HG03565 (cell line): ENCODE data around the gene RCAN2.

Experiments used
- ATAC-seq: cut with Tn5 transposase; IDR thresholded peaks from one replicate; pipeline ENCODE4 v1.9.1; 2021; ENCODE audit warnings: mild to moderate bottlenecking, moderate library complexity; ENCODE audit not compliant: unreplicated experiment

Gene RCAN2

GRCh38 chr6:46491628-46492547 lies 639 bp upstream of the RCAN2 start:
- no peak for ATAC-seq

- no peak for ATAC-seq
Observed at GRCh38 chr6:46490425-46491200, 636 bp downstream of the RCAN2 start.

DNA sequence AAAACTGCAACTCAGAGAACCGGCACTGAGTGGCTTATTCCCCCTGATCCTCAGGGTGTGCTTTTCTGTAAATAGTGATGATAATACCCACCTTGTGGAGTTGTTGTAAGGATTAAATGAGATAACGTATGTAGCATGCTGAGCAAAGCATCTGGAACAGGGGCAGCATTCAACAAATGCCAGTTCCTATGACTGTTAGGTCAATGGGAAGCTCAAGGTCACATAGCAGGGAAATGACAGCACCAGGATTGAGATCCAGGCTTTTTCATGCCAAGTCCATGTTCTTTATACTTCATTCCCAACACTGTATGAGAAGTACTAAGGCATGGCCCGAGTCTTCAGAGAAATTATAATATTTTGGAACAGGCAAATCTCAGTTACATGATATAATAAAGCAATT lies 5.1 kb downstream of the RCAN2 start:
- ATAC-seq: no peak

- ATAC-seq: no peak
Observed at GRCh38 chr6:46484081-46484820, 7.0 kb downstream of the RCAN2 start.

GRCh38 chr6:46476301-46476700 lies 14.9 kb downstream of the RCAN2 start:
- no peak for ATAC-seq

DNA sequence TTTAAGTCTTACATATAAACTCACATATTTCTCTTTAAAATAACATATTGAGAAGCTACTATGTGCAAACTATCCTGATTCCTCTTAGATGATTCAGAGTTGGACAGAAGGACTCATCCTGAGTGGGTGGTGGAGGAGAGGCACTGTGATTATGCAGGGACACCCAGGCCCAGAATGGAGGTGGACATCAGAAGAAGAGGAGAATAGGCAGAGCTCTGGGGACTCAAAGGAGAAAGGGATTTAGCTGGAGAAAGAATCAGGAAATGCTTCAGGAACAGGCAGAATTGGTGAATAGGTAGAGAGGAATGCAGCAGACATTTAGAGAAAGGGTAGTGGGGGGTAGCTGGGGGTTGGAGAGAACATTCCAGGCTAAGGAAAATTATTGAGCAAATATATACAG lies 17.4 kb downstream of the RCAN2 start:
- ATAC-seq: no peak

DNA sequence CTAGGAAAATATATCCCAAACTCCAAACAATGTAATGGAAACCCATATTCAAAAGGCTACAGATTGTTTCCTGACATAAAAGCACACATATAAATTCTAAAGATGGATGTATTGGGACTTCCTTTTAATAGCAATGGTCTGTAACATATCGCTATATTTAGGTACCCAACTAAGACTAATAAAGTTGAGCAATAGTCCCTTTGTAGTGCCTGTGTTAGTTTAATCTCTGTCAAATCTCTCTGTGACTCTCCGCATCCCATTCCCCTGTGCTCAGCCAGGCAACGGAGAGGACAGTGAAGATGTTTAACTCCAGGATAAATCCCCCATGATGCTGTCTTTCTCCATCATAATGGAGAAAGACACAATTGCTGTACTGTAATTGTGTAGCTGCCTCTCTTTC lies 19.0 kb downstream of the RCAN2 start:
- ATAC-seq: no peak

GRCh38 chr6:46469021-46469420 lies 22.2 kb downstream of the RCAN2 start:
- no peak for ATAC-seq

GRCh38 chr6:46468403-46469010 lies 22.7 kb downstream of the RCAN2 start:
- ATAC-seq: no peak

DNA sequence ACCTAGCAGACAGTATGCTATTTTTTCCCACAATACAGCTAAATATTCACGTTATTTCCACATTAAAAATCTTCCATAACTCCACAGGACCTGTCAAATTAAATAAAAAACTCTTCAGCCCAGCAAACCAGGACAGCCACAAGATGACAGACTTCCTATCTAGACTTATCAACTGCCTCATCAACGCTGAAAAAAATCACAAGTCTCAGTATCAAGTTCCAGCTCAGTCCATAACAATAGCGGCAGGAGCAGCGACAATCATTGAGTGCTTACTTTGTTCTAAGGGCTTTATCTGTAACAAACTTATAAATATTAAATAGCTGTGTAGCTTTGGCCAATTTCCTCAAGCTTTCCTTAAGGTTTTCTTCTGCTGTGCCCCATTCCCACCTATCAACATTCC lies 24.7 kb downstream of the RCAN2 start:
- ATAC-seq: no peak

- no peak for ATAC-seq
Observed at GRCh38 chr6:46465294-46466165, 25.7 kb downstream of the RCAN2 start.

GRCh38 chr6:46456297-46456696 lies 35.0 kb downstream of the RCAN2 start:
- no peak for ATAC-seq

DNA sequence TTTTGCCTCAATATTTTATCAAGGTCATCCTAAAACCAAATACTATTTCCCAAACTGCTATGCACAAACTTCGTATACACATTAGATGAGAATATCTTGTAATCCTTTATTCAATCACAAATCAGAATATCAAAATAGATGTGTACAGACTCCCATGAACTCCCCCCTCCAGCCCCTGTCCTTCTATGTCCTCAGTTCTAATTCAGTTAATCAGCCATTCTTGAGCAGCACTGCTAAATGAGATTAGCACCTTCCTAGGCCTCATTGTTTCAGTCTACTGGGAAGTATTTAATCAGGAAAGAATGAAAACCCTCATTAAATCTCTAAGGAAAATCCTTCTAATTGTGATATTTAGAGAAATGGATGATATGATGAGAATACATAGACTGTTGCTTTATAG lies 36.6 kb downstream of the RCAN2 start:
- ATAC-seq: no peak

- no peak for ATAC-seq
Observed at GRCh38 chr6:46453741-46454316, 37.4 kb downstream of the RCAN2 start.

DNA sequence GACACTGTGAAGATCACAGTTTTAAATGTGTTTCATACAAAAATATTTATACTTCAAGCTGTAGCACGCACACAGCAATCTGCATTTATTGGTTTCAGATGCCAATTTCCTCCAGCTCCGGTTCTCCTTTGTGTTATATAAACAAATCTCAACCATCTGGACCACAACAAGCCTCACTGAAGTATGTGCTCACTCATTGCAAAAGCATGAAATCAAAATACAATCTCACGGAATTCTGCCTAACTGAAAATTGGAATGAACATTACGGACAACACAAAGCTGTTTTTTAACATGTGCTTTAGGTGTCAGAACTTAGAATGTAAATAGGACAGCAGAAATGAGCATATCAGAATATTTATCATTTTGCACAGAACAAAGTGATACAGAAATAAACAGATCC lies 38.0 kb downstream of the RCAN2 start:
- no peak for ATAC-seq

DNA sequence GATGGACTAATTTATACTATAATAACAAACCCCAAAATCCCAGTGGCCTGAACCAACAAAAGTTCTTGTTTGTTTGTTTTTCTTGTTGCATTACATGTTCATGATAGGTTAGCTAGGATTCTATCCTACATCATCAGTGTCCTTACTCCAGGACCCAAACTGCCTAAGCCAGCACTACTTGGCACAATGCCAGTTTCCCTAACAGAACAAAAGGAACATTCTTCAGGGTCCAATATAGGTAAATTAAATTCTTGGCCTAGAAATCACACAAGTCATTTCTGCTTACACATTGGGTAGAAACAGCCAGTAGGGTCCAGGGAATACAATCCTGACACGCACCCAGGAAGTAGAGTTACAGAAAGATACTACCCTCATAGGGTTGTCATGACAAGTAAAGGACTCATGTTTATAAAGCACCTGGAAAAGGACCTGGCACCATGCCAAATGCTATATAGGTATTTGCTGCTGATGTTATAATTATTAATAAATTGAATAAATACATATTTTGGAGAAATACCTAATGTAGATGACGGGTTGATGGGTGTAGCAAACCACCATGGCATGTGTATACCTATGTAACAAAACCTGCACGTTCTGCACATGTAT lies 38.8 kb downstream of the RCAN2 start:
- no peak for ATAC-seq

DNA sequence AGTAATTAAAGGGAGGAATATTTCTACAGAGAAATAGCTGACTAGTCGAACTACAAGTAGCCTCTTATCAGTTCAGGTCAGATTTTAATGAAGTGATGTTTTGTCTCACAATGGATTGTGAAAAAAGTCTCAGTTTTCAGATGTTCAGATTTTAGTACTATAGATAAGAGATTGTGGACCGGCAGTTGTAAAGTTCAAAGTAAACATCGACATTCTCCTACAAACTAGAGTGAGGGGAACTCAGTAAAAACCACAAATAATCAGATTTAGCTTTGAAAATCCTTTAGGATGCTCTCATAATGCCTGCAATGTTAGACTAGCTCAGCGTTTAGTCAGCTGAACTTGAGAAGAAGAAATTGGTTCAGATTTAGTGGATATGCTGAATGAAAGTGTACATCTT lies 39.9 kb downstream of the RCAN2 start:
- no peak for ATAC-seq

GRCh38 chr6:46444772-46445454 lies 46.3 kb downstream of the RCAN2 start:
- no peak for ATAC-seq

DNA sequence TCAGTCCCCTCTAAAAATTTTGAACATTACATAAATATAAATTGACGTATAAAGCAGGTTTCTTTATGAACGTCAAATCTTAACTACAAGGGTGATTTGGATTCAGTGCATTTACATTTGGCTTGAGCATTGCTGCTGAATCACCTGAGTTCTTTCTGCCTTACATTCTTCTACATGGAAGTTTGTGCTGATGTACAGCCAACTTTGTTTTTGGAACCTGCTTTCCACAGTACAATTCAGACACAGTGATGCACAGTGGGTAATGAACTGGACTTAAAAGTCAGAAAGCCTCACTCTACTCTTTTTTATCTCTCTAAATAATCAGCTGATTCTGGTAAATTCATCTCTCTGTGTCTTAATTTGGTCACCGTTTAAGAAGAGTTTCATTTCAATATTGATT lies 47.6 kb downstream of the RCAN2 start:
- no peak for ATAC-seq
